ENCODE results near the gene COPA.

Gene COPA

DNA sequence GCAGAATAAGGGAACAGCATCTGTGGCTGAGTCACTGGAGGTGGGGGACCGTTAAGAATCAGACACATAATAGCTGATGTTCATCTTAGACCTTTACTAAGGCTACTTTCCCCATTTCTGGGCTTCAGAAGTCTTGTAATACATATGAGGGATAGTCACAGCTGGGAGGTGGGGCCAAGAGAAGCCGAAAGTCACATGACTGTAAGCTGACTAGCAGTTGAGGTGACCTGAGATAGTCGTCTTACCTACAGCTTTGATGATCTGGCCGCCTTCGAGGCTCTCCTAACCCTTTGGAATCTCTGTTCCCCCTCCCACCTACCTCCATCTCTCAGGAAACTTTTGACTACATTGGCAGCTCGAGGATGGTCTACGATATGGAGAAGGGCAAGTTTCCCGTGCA, 9.5 kb upstream of the COPA start:
- no peaks in the 10 kb centered on the region for H3K9me3 Mint-ChIP-seq
- no peak overlapping the region for H3K27ac Mint-ChIP-seq
- no peak overlapping the region for H3K4me3 Mint-ChIP-seq

DNA sequence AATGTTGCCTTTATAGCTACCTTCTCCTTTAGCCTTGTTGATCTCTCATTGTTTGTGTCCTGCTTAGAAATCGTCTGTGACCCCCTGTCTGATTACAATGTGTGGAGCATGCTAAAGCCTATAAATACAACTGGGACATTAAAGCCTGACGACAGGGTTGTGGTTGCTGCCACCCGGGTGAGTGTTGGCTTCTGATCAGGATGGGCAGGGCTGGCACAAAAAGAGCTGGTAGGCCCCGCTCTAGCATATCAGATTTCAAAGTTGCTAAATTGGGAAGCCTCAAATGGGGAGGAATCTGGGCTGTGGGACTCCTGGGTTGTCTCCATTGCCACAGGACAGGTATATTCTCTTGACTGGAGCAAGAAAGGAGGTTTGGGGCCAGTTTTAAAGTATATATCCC, 8.6 kb upstream of the COPA start:
- H3K27ac Mint-ChIP-seq = no peak overlapping the region
- no peaks in the 10 kb centered on the region for H3K27me3 Mint-ChIP-seq

More for the DNA sequence above, 9.5 kb upstream of the COPA start:
- peaks cover 6% of the 10 kb centered on the region for H3K4me1 Mint-ChIP-seq
- DNase-seq (no peak), ATAC-seq (no peak)
- H3K27me3 Mint-ChIP-seq = no peaks in the 10 kb centered on the region

DNA sequence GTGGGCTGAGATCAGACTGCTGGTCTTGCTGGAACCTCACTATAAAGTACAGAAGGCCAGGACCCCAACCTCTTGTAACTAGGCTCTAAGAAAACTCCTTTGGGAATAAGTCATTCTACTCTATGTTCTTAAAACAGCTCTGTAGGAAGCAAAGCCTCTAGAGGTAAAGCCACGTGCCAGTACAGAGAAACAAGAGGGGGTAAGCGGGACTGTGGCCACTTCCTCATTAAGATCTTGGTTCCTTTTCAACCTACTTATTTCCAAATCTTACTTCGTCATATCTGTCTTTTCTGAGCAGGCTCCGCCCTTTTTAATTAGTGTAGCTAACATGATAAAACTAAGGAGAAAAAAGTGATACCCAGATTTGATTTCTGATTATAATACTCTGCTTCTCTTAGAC, 3.9 kb upstream of the COPA start:
- Mint-ChIP-seq H3K4me1 (peaks cover 27% of the 10 kb centered on the region), H3K27me3 (no peaks in the 10 kb centered on the region), H3K9me3 (no peaks in the 10 kb centered on the region), H3K4me3 (no peak overlapping the region), H3K27ac (no peak overlapping the region)
- ATAC-seq (no peak), DNase-seq (no peak)

More for the DNA sequence above, 8.6 kb upstream of the COPA start:
- Mint-ChIP-seq H3K9me3 (no peaks in the 10 kb centered on the region), H3K4me3 (no peak overlapping the region), H3K4me1 (peaks cover 11% of the 10 kb centered on the region)
- no peak for DNase-seq
- no peak for ATAC-seq

DNA sequence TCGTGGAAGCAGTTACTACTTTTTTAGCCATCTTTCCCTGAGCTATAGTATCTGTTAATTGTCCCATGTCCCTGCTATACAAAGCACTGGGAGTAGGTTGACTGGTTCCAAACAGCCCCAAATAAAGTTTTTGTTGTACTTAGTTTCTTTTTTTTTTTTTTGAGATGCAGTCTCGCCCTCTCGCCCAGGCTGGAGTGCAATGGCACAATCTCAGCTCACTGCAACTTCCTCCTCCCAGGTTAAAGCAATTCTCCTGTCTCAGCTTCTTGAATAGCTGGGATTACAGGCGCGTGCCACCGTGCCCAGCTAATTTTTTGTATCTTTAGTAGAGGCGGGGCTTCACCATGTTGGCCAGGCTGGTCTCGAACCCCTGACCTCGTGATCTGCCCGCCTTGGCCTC, 3.4 kb upstream of the COPA start:
- ATAC-seq = no peak
- no peak for DNase-seq
- no peak overlapping the region for H3K4me3 Mint-ChIP-seq
- H3K4me1 Mint-ChIP-seq = peaks cover 28% of the 10 kb centered on the region
- no peak overlapping the region for H3K27ac Mint-ChIP-seq
- no peaks in the 10 kb centered on the region for H3K27me3 Mint-ChIP-seq
- no peaks in the 10 kb centered on the region for H3K9me3 Mint-ChIP-seq

DNA sequence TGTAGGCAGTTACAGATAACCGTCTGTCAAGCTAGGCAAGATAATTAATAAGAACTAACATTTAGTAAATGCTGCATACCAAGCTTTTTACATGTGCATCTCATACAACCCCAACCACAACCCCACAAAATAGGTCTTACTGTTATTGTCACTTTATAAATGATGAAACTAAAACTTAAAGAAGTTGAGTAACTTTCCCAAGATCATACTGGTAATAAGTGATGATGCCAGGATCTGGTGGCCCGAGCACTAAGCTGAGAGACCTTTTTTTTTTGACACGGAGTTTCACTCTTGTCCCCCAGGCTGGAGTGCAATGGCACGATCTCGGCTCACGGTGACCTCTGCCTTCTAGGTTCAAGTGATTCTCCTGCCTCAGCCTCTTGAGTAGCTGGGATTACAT, 1.9 kb upstream of the COPA start:
- Mint-ChIP-seq H3K27ac (no peak overlapping the region), H3K4me1 (peaks cover 36% of the 10 kb centered on the region), H3K9me3 (no peaks in the 10 kb centered on the region), H3K4me3 (peak overlapping the region in 1 of 2 donors; percentile 98), H3K27me3 (no peaks in the 10 kb centered on the region)
- no peak for DNase-seq
- no peak for ATAC-seq

DNA sequence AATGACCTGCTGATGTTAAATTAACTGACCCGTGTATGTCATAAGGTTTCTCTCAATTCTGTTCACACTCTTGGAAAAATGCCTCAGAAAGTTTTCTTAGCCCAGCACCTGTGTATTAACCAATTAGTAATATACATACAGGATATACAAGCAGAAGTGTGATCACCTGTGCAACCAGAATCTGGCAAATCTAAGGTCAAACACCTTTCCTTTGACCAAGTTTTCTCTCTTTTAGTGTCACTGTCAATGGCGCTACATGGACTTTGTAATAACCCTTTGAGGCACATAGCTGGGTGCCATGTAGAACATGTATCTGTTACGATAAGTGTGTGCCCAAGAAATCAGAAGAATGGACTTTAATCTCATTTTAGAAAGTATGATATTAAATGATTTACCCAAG, 1.2 kb upstream of the COPA start:
- H3K4me3 Mint-ChIP-seq = peak overlapping the region; percentile 98 to 99
- no peaks in the 10 kb centered on the region for H3K9me3 Mint-ChIP-seq
- peak overlapping the region; percentile 30 to 100 for H3K27ac Mint-ChIP-seq
- H3K27me3 Mint-ChIP-seq = no peaks in the 10 kb centered on the region
- DNase-seq = no peak
- no peak for ATAC-seq
- H3K4me1 Mint-ChIP-seq = peaks cover 40% of the 10 kb centered on the region

DNA sequence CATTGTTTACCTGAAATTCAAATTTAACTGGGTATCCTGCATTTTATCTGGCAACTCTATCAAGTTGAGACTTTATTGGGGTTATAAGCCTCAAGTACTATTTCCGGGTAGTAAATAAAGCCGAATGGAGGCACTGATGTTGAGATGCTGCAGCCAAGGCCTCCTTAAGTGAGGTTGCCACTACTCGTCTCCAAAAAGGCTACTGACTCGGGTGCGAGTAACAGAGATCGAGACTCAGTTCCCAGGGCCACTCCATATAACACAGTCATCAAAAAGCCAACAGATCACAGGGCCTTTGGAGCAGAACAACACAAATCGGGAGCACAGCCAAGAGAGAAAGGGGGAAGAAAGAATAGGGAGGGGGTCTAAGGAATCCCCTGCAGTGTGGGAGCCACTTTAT, 524 bp downstream of the COPA start:
- Mint-ChIP-seq H3K4me1 (peaks cover 39% of the 10 kb centered on the region), H3K27me3 (no peaks in the 10 kb centered on the region), H3K4me3 (peak overlapping the region; percentile 98 to 99), H3K9me3 (no peaks in the 10 kb centered on the region), H3K27ac (peak overlapping the region; percentile 100)
- peak in 1 of 2 donors; percentile 10 for DNase-seq
- ATAC-seq = no peak

DNA sequence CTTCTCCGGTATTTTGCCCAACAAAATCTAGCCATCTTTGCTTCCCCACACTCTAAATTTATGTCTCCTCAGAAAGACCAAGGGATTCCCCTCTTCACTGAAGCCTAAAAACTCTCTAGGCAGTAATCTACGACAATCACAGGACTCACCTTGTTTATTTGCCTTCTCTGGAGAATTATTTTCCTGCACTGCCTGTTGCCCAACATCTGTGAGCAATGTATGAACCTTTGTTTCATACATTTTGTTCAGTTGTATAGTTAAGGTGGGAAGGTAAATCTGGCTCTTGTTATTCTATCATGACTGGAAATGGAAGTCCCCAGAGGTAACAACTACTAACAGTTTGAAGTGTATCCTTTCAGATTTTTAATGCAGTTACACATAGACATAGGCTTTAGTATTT, 2.2 kb downstream of the COPA start:
- peak overlapping the region in 1 of 2 donors; percentile 57 for H3K27ac Mint-ChIP-seq
- ATAC-seq (no peak), DNase-seq (no peak)
- peak overlapping the region in 1 of 2 donors; percentile 46 for H3K4me3 Mint-ChIP-seq
- H3K27me3 Mint-ChIP-seq = no peaks in the 10 kb centered on the region
- H3K4me1 Mint-ChIP-seq = peaks cover 34% of the 10 kb centered on the region
- no peaks in the 10 kb centered on the region for H3K9me3 Mint-ChIP-seq

DNA sequence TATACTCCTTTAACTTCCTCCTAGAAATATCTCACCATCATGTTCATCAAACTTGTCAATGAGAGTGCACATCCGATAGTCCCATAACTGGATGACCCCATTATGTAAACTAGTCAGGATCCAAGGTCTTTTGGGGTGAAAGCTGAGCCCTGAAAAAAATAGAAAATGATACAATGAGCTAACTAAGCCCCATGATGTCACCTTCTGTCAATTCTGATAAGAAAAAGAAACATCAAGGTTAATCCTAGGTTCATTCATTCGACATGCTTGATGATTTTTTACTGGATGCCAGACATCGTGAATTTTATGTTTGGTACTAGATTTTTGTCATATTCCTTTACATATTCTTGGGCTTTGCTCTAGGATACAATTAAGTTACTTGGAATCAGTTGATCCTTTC, 2.9 kb downstream of the COPA start:
- no peaks in the 10 kb centered on the region for H3K27me3 Mint-ChIP-seq
- H3K4me3 Mint-ChIP-seq = no peak overlapping the region
- H3K4me1 Mint-ChIP-seq = peaks cover 34% of the 10 kb centered on the region
- DNase-seq = no peak
- H3K27ac Mint-ChIP-seq = peak overlapping the region in 1 of 2 donors; percentile 74
- ATAC-seq = no peak
- no peaks in the 10 kb centered on the region for H3K9me3 Mint-ChIP-seq

DNA sequence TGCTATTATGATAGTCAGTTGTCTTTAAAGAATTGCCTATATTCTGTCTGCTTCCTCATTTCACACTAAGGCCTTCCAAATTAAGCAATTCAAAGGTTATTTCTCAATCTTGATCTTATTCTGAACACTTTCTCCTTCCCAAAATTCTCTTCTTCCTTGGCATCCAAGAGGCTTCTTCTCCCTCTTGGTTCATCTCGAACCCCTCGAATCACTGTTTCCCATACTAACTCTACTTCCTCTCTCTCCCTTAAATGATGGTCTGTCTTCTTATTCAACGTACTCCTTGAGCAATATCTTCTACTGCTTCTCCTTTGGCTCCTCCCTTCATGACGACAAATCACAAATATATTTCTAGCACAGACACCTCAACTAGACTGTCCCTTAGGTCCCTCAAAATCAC, 4.5 kb downstream of the COPA start:
- ATAC-seq = no peak
- no peak overlapping the region for H3K4me3 Mint-ChIP-seq
- no peak overlapping the region for H3K27ac Mint-ChIP-seq
- no peaks in the 10 kb centered on the region for H3K27me3 Mint-ChIP-seq
- no peak for DNase-seq
- peaks cover 23% of the 10 kb centered on the region for H3K4me1 Mint-ChIP-seq
- H3K9me3 Mint-ChIP-seq = no peaks in the 10 kb centered on the region

DNA sequence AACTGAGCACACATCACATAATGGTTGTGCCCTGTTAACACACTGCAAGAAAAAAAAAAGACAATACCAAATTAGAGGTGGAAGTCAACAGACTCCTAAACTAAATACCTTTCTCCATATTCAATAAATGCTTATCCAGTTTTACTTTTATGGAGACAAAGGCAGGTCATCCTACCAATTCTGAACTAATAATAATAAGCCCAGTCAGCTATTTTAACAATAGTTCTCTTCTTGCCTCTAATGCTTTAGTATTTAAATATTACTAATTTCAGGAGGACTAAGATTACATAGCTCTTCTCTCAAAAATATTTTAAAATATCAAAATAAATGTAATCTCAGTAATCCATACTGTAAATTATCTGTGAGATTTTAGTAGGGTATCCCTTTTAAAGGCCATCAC, 10.5 kb downstream of the COPA start:
- Mint-ChIP-seq H3K27ac (no peak overlapping the region), H3K9me3 (no peaks in the 10 kb centered on the region), H3K27me3 (no peaks in the 10 kb centered on the region), H3K4me3 (no peak overlapping the region), H3K4me1 (no peaks in the 10 kb centered on the region)
- no peak for DNase-seq
- ATAC-seq = no peak

DNA sequence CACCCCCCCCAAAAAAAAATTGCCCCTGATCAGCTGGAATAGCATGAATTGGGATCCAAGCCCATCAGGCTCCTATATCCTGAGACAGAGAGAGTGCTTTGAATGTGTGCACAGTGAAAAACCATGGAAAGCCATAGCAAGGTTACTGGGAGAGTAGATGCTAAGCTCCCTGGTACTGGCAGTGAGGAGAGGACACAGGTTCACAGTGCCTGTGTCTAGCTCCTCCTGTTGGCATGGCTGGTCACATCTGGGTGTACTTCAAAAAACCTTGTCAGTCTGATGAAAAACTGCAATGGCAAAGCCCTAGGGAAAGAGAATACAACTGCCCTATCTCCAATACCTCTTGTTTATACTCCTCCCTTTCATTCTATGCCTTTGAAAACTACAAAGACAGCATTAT, 12.9 kb downstream of the COPA start:
- Mint-ChIP-seq H3K27ac (peak overlapping the region; percentile 9 to 51), H3K9me3 (no peaks in the 10 kb centered on the region), H3K27me3 (no peaks in the 10 kb centered on the region), H3K4me1 (no peaks in the 10 kb centered on the region), H3K4me3 (no peak overlapping the region)
- no peak for ATAC-seq
- no peak for DNase-seq

DNA sequence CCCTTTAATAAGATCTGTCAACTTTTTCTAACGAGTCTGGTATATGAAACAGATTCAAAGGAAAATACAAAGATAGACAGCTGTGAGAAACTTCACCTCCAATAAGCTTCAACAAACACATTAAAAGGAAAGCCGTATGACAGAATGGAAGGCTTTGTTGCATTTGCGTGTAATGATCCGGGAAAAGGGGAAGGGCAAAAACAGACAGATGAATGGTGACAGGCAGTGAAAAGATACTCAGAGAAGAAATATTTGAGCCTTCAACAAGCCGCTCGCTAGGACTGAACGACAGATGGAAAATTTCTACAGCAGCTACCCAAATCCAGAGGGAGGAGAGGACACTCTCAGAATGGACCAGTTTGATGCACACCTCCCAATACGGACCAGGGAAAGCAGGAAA, 14.9 kb downstream of the COPA start:
- DNase-seq (no peak), ATAC-seq (no peak)
- no peaks in the 10 kb centered on the region for H3K27me3 Mint-ChIP-seq
- no peaks in the 10 kb centered on the region for H3K9me3 Mint-ChIP-seq
- no peak overlapping the region for H3K4me3 Mint-ChIP-seq
- peak overlapping the region in 1 of 2 donors; percentile 29 for H3K27ac Mint-ChIP-seq
- H3K4me1 Mint-ChIP-seq = no peaks in the 10 kb centered on the region

DNA sequence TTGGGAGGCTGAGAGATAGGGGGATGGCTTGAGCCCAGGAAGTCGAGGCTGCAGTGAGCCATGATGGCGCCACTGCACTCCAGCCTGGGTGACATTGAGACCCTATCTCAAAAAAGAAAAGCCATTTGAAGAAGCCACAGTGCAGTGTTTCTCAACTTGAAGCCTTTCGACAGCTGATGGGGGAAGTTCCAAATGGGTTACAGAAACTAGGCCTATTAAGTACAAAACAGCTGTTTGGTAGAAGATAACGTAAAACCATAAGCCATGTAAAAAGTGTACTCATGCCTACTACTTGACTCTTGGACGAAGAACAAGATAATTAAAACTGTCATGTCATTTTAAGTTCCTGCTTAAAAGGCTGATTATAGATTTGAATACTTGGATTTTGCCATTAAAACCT, 16.6 kb downstream of the COPA start:
- H3K9me3 Mint-ChIP-seq = no peaks in the 10 kb centered on the region
- DNase-seq (no peak), ATAC-seq (no peak)
- H3K4me1 Mint-ChIP-seq = no peaks in the 10 kb centered on the region
- H3K27ac Mint-ChIP-seq = no peak overlapping the region
- H3K4me3 Mint-ChIP-seq = no peak overlapping the region
- H3K27me3 Mint-ChIP-seq = no peaks in the 10 kb centered on the region

DNA sequence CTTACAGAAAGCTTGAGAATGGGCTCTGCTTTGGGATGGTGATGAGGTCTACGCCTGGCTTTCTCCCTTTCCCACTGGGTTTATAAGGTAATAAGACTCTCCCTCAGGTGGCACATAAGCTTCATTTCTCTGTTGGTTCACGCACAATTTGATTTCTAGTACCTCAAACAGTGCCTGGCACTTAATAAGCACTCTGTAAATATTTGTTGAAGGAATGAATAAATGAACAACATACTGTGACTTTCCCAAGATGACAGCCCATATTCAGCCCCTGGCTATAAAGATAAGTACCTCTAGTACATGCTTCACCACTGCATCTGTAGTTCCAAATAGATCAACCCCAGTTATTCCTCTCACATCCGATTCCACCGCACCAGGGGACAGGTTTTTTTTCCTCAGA, 17.8 kb downstream of the COPA start:
- DNase-seq = no peak
- Mint-ChIP-seq H3K9me3 (no peaks in the 10 kb centered on the region), H3K27me3 (no peaks in the 10 kb centered on the region), H3K4me1 (no peaks in the 10 kb centered on the region), H3K4me3 (no peak overlapping the region), H3K27ac (no peak overlapping the region)
- no peak for ATAC-seq

DNA sequence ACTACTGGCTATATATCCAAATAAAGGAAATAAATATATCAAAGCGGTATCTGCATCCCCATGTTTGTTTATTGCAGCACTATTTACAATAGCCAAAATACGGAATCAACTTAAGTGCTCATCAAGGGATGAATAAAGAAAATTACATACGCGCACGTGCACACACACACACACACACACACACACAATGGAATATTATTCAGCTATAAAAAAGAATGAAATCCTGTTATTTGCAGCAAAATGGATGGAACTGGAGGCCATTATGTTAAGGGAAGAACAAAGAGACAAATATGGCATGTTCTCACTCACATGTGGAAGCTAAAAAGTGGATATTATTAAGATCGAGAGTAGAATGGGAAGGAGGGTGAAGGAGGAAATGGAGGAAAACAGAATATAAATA, 20.2 kb downstream of the COPA start:
- H3K4me3 Mint-ChIP-seq = no peak overlapping the region
- H3K4me1 Mint-ChIP-seq = peaks cover 7% of the 10 kb centered on the region
- no peak overlapping the region for H3K27ac Mint-ChIP-seq
- DNase-seq = no peak
- no peaks in the 10 kb centered on the region for H3K9me3 Mint-ChIP-seq
- no peaks in the 10 kb centered on the region for H3K27me3 Mint-ChIP-seq
- no peak for ATAC-seq

DNA sequence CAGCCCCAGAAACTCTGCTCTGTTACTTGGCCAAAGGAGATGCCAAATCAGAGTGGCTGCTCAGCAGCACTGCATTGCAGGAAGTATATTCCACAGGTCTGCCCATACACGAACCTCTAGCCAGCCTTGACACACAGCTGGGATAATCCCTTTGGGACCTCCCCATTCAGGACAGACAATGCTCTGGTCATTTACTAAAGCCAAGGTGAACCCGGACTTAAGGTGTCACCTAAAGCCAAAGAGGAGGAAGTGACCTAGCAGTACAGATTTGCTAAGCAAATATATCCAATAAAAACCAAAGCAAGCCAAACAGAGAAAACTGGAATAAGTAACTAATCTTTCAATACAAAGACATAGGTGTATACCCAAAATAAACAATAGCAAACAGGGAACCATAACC, 27.7 kb downstream of the COPA start:
- H3K27ac Mint-ChIP-seq = no peak overlapping the region
- ATAC-seq = no peak
- no peak overlapping the region for H3K4me3 Mint-ChIP-seq
- no peaks in the 10 kb centered on the region for H3K27me3 Mint-ChIP-seq
- H3K9me3 Mint-ChIP-seq = peaks cover 7 to 13% of the 10 kb centered on the region in 2 donors
- peaks cover 29% of the 10 kb centered on the region for H3K4me1 Mint-ChIP-seq
- DNase-seq = no peak
